ENCODE results near the gene DDIT4. TPM values are rescaled to one million over a fixed set of nuclear protein-coding genes. Genes with fewer than 3 reads are reported as not detected.

Gene DDIT4
- total and polyA plus RNA-seq, 8 donors: 89.9 to 188 (median 162) TPM

DNA sequence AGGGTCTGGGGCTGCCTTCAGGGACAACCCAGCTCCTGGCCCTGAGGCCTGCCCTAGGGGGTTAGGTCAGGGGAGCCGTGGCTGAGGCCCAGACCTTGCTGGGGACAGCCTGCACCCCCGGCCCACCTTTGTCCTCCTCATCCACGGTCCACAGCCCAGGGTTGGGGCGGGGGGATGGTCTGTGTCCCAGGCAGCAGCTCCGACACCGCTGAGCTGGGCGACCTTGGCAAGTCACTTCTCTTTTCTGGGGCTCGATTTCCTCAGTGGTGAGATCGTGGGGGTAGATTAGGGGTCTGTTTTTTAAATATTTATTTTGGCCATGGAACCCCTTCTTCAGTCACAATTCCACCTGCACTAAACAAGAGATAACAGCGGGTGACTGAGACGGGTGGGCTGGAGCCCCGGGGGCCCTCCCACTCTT, 50.1 kb downstream of the DDIT4 start:
- DNase-seq: no peak
- TF ChIP-seq POLR2AphosphoS5 (IDR thresholded peaks at IDR 0.05) (no peak), EP300 (IDR thresholded peaks at IDR 0.05) (no peak), POLR2A (IDR thresholded peaks at IDR 0.05) (no peak)
- TF ChIP-seq, protein P1, sequence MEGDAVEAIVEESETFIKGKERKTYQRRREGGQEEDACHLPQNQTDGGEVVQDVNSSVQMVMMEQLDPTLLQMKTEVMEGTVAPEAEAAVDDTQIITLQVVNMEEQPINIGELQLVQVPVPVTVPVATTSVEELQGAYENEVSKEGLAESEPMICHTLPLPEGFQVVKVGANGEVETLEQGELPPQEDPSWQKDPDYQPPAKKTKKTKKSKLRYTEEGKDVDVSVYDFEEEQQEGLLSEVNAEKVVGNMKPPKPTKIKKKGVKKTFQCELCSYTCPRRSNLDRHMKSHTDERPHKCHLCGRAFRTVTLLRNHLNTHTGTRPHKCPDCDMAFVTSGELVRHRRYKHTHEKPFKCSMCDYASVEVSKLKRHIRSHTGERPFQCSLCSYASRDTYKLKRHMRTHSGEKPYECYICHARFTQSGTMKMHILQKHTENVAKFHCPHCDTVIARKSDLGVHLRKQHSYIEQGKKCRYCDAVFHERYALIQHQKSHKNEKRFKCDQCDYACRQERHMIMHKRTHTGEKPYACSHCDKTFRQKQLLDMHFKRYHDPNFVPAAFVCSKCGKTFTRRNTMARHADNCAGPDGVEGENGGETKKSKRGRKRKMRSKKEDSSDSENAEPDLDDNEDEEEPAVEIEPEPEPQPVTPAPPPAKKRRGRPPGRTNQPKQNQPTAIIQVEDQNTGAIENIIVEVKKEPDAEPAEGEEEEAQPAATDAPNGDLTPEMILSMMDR (IDR thresholded peaks at IDR 0.05): no peak
- no peaks in the 10 kb centered on the region for H3K27me3 ChIP-seq
- H3K9me3 ChIP-seq: no peaks in the 10 kb centered on the region
- peak overlapping the region in 3 of 5 donors; percentile 15 to 34 (median 23) for H3K27ac ChIP-seq
- H3K36me3 ChIP-seq: no peaks in the 10 kb centered on the region
- no peak overlapping the region for H3K4me3 ChIP-seq
- H3K4me1 ChIP-seq: peaks cover 69 to 96% (median 85%) of the 10 kb centered on the region in 4 donors
- 44 to 62% (median 58%) methylated on average over 11 to 12 of the region's 12 CpGs for WGBS, 5 donors
- intact Hi-C loops (cut with DNase I; ENCODE audit: low total_unique reads): no loop called here

Other genes starting within 250 kb of the DDIT4 start
- gene SPOCK2, start 185.4 kb upstream of the DDIT4 start, total RNA-seq: 10 to 100 TPM in 3 of 5 donors, 1 to 10 TPM in 2; 1.2 to 31.7 (median 17.4) TPM
- gene SPOCK2, start 185.4 kb upstream of the DDIT4 start, polyA plus RNA-seq: 1 to 10 TPM; 1.1 to 2.7 (median 1.8) TPM
- 100 to 1,000 TPM in 2 of 5 donors, 10 to 100 TPM in 3; 12.7 to 104 (median 68.8) TPM for gene ANAPC16, start 57.9 kb upstream of the DDIT4 start, total RNA-seq
- 100 to 1,000 TPM; 164 to 231 (median 170) TPM for gene ANAPC16, start 57.9 kb upstream of the DDIT4 start, polyA plus RNA-seq
- 100 to 1,000 TPM in 1 of 5 donors, 10 to 100 TPM in 2, 1 to 10 TPM in 2; 4.3 to 142 (median 19.4) TPM for gene ASCC1, start 57.6 kb upstream of the DDIT4 start, total RNA-seq
- gene ASCC1, start 57.6 kb upstream of the DDIT4 start, polyA plus RNA-seq: 10 to 100 TPM in 2 of 3 donors, 1 to 10 TPM in 1; 8.4 to 14.7 (median 12.5) TPM
- gene DNAJB12, start 81.0 kb downstream of the DDIT4 start, total RNA-seq: 10 to 100 TPM in 4 of 5 donors, 1 to 10 TPM in 1; 2.3 to 43.2 (median 24.9) TPM
- 10 to 100 TPM; 12.1 to 20.0 (median 16.3) TPM for gene DNAJB12, start 81.0 kb downstream of the DDIT4 start, polyA plus RNA-seq